Measurements from ENCODE around the gene HCFC1R1. TPM values are rescaled to one million over a fixed set of nuclear protein-coding genes. Genes with fewer than 3 reads are reported as not detected.
A peak's percentile ranks its signal among the peaks of the same experiment; 100 is the strongest.

HCFC1R1 gene
- total RNA-seq, 1 donor from 2014 or later, result 133 TPM

GRCh38 chr16:3062553-3062952, 38.8 kb upstream of the HCFC1R1 start:
- no peak overlapping the region for H3K27ac Mint-ChIP-seq (ENCODE audit: unreplicated experiment)
- H3K27me3 Mint-ChIP-seq (ENCODE audit: unreplicated experiment), result no peaks in the 10 kb centered on the region
- peaks cover 21% of the 10 kb centered on the region for H3K4me1 Mint-ChIP-seq (ENCODE audit: unreplicated experiment)
- no peak for DNase-seq (ENCODE audit: extremely low spot score, unreplicated experiment)
- H3K9me3 Mint-ChIP-seq (ENCODE audit: unreplicated experiment), result no peaks in the 10 kb centered on the region
- H3K36me3 Mint-ChIP-seq (ENCODE audit: unreplicated experiment), result no peaks in the 10 kb centered on the region
- no peak for TF ChIP-seq CTCF (IDR thresholded peaks at IDR 0.05)
- H3K4me3 Mint-ChIP-seq (ENCODE audit: unreplicated experiment), result no peak overlapping the region

- no peak for TF ChIP-seq CTCF (IDR thresholded peaks at IDR 0.05)
- DNase-seq (ENCODE audit: extremely low spot score, unreplicated experiment), result no peak
- Mint-ChIP-seq H3K36me3 (ENCODE audit: unreplicated experiment) (no peaks in the 10 kb centered on the region), H3K9me3 (ENCODE audit: unreplicated experiment) (no peaks in the 10 kb centered on the region), H3K27me3 (ENCODE audit: unreplicated experiment) (no peaks in the 10 kb centered on the region), H3K4me3 (ENCODE audit: unreplicated experiment) (no peak overlapping the region), H3K4me1 (ENCODE audit: unreplicated experiment) (peaks cover 20% of the 10 kb centered on the region), H3K27ac (ENCODE audit: unreplicated experiment) (no peak overlapping the region)
Observed at GRCh38 chr16:3060339-3061127, 36.8 kb upstream of the HCFC1R1 start.

- DNase-seq (ENCODE audit: extremely low spot score, unreplicated experiment), result no peak
- no peaks in the 10 kb centered on the region for H3K27me3 Mint-ChIP-seq (ENCODE audit: unreplicated experiment)
- no peaks in the 10 kb centered on the region for H3K36me3 Mint-ChIP-seq (ENCODE audit: unreplicated experiment)
- peak overlapping the region; percentile 71 for H3K27ac Mint-ChIP-seq (ENCODE audit: unreplicated experiment)
- H3K9me3 Mint-ChIP-seq (ENCODE audit: unreplicated experiment), result no peaks in the 10 kb centered on the region
- H3K4me3 Mint-ChIP-seq (ENCODE audit: unreplicated experiment), result peak overlapping the region; percentile 69
- peaks cover 17% of the 10 kb centered on the region for H3K4me1 Mint-ChIP-seq (ENCODE audit: unreplicated experiment)
- no peak for TF ChIP-seq CTCF (IDR thresholded peaks at IDR 0.05)
Observed at GRCh38 chr16:3059723-3060242, 36.0 kb upstream of the HCFC1R1 start.

GRCh38 chr16:3059041-3059722, 35.4 kb upstream of the HCFC1R1 start:
- Mint-ChIP-seq H3K4me1 (ENCODE audit: unreplicated experiment) (peaks cover 15% of the 10 kb centered on the region), H3K4me3 (ENCODE audit: unreplicated experiment) (peak overlapping the region; percentile 83), H3K27me3 (ENCODE audit: unreplicated experiment) (no peaks in the 10 kb centered on the region), H3K36me3 (ENCODE audit: unreplicated experiment) (no peaks in the 10 kb centered on the region), H3K27ac (ENCODE audit: unreplicated experiment) (peak overlapping the region; percentile 71), H3K9me3 (ENCODE audit: unreplicated experiment) (no peaks in the 10 kb centered on the region)
- peak; percentile 91 for TF ChIP-seq CTCF (IDR thresholded peaks at IDR 0.05)
- peak; percentile 97 for DNase-seq (ENCODE audit: extremely low spot score, unreplicated experiment)
